GM19240 (cell line): ENCODE results near the gene DNAI7.

Source experiments
- DNase-seq: peaks from one replicate; pipeline ENCODE4 v3.0.0; 2011; ENCODE audit warnings: low spot score; ENCODE audit not compliant: insufficient read length

The DNAI7 gene

DNA sequence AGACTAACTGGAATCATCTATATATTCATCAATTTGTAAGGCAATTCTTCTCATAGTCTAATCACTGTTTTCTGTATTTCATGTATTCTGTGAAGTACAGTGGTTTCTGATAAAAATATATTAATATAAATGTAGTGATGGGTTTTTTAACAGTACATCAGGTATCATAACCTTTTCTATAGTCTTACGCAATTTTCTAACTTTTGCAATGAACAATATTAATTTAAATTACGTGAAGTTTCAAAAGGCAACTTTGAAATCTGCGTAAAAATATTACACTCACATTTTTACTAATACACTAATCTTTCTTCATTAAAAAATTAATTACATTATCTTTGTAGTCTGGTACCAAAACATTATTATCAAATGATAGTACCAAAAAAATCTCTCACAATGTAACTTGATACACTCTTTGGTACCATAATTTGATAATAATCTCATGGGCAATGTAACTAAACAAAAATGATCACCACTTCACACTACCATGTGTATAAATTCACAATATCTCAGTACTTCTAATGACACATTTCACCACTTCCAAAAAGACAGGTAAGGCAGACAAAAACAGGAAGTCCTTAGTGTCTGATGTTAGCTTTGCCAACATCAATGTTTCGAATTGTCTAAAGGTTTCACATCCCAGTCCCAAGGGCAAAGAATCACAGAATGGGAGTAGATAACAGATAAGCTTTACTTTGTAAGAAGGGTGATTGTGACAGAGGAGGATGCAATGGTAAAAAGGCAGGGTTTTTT, 8.7 kb downstream of the DNAI7 start:
- no peak for DNase-seq

GRCh38 chr12:25184132-25184531, 10.8 kb downstream of the DNAI7 start:
- no peak for DNase-seq

DNA sequence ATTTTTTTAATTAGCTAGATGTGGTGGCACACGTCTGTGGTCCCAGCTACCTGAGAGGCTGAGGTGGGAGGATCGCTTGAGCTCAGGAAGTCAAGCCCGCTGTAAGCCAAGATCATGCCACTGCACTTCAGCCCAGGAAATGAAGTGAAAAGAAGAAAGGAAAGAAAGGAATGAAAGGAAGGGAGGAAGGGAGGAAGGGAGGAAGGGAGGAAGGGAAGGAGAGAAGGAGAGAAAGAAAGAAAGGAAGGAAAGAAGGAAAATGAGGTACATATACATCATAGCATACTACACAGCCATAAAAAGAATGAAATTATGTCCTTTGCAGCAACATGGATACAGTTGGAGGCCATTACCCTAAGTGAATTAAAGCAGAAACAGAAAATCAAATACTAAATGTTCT, 12.2 kb downstream of the DNAI7 start:
- no peak for DNase-seq

GRCh38 chr12:25162866-25163265, 32.1 kb downstream of the DNAI7 start:
- DNase-seq: no peak

DNA sequence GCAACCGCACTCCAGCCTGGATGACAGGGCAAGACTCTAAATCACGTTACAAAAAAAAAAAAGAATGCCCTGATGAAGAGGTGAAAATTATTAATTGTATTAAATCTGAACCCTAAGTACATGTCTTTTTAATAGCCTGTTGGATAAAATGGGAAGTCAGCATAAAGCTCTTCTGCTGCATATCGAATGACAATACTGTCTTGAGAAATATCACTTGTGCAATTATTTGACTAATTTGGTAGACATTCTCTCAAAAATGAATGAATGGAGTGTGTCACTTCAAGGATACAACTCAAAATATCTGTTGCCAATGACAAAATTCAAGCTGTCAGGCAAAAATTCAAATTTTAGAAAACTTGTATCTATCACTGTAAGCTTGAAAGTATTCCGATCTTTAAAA, 38.9 kb downstream of the DNAI7 start:
- no peak for DNase-seq

DNA sequence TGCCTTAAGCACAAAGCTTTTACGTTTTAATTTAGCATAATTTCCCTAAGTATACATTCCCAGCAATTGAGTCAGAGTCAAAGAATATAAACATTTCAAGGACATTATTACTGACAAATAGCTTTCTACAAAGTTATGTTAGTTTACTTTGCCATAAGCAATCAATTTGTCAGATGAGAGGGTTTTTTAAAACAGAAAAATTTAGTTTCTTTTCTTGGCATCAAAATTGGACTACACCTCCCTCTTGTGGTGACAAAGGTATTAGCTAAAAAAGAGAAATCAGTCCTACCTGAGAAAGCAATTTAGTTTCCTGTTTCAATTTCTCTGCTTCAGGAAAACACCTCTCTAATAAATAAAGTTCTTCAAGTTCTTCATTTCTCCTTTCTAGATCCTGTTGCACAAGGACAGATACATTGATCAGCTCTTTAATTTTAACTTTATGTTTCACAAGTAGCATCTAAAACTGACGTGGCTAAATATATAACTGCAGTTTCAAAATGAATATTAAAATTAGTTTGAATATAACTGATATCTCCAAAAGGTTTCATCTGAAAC, 39.9 kb downstream of the DNAI7 start:
- DNase-seq: peak; percentile 11

DNA sequence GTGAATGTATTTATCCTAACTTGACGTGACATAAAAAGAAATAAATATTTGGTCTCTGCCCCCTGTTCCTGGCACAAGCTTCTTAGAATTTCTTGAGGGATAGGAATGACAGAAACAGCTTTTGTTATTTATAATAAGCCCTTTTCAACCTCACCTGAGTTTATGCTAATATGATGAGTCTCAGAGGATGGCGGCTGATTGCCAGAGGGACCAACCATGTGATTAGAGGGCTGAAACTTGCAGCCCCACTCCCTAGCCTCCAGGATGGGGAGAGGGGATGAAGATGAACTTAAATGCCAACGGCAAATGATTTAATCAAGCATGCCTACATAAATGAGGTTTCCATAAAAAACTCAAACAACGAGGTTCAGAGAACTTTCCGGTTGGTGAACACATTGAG, 42.9 kb downstream of the DNAI7 start:
- no peak for DNase-seq

- DNase-seq: no peak
Measured at GRCh38 chr12:25151476-25151875, 43.5 kb downstream of the DNAI7 start.

DNA sequence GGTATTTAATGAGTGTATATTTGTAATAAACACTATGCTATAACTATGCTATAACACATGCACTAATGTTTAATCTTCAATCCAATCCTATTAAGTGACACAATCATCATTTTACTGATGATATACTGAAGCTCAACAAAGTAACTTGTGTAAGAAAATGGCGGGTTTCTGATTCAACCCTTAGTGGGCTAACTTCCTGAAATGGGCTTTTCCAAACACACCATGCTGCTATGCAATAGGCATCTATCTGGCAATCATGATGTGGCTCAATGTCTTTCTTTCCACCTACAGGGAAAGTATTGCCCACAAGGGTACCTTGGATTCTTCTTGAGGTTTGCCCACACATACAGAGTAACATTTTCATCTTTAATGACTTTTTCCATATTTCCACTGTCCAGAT, 48.3 kb downstream of the DNAI7 start:
- no peak for DNase-seq

DNA sequence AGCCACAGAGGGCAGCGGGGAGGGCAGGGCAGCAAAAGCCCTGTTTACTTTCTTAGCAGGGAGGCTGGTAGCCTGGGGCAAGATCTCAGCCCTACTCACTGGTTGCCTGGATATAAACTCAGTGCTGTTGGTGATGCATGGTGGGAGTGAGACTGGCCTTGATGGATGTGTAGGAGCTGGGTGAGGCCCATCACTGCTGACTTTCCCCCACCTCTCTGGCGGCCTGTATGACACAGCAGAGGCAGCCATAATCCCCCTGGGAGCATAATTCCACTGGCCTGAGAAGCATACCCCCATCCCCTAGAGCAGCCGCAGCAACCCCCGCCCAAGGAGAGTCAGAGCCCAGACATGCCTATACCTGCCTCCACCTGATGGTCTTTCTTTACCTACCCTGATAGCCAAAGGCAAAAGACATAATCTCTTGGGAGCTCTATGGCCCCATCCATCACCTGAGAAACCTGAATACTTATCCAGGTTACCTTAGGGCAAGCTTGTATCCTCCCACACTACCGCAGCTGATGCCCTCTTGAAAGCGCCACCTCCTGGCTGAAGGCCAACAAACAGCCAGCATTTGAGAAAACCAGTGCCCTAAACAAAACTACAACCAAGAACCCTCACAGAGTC, 59.3 kb downstream of the DNAI7 start:
- DNase-seq: no peak

- no peak for DNase-seq
Measured at GRCh38 chr12:25131270-25131669, 63.7 kb downstream of the DNAI7 start.

DNA sequence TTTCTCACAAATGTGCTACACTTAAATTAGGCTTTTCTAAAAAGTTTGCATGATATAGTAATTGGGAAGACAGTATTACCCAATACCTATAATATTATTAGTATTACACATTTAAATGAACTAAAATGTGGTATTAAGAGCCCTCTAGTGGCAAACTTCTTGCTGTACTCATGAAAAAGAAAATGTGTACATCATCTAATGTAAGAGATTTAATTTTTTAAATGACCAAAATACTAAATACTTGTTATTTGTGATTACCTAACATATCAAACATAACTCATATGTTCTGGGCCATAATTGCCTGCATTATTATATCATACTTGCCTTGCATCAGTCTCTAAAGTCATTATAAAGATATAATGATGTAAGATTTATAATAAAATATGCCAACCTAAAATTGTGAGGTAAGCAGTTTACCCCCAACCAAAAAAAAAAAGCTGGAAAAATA, 64.2 kb downstream of the DNAI7 start:
- DNase-seq: no peak

DNA sequence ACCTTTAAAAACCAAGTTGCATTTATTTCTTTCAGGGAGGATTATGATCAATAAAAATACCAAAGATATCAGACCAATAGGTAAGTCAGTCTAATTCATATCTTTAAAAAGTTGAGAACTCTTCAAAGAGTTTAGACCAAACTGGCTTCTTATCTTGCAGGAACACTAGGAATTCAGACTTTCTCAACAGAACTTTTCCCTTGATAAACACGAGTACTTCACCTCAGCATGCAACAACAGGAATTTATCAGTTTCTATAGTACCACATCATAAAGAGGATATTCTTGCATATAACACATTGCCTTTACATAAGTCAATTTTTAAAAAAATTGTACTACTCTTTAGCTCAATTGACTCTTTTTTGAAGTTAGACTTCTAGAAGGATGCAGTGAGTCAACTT, 68.2 kb downstream of the DNAI7 start:
- DNase-seq: no peak

DNA sequence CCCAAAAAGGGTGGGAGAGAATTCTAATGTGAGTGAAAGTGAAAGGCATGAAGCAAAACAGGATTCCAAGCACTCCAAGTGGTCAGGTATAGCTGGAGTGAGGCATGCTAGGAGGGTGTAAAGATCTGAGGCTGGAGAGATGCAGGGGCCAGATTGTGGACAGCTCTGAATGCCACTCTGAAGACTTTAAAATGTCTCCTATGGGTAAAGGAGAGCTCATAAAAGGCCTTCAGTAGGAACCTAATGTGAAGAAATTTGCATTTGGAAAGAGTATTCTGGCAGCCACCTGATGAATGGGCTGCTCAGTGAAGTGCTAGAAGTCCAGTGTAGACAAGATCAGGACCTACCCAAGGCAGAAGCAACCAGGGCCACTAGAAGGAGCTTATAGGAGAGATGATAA, 68.9 kb downstream of the DNAI7 start:
- DNase-seq: no peak

DNA sequence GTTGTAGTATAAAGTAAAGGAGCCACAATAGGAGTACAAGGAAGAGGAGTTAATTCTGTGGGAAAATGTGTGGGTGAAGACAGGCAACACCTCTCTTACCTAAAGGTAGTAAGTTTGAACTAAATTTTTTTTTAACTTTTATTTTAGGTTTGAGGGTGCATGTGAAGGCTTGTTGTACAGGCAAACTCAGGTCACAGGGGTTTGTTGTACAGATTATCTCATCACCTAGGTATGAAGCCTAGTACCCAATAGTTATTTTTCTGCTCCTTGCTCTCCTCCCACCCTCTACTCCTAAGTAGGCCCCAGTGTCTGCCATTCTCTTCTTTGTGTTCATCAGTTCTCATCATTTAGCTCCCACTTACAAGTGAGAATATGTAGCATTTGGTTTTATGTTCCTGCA, 70.5 kb downstream of the DNAI7 start:
- DNase-seq: no peak

- DNase-seq: no peak
Measured at GRCh38 chr12:25123126-25123525, 71.8 kb downstream of the DNAI7 start.

GRCh38 chr12:25121916-25122315, 73.0 kb downstream of the DNAI7 start:
- no peak for DNase-seq

DNA sequence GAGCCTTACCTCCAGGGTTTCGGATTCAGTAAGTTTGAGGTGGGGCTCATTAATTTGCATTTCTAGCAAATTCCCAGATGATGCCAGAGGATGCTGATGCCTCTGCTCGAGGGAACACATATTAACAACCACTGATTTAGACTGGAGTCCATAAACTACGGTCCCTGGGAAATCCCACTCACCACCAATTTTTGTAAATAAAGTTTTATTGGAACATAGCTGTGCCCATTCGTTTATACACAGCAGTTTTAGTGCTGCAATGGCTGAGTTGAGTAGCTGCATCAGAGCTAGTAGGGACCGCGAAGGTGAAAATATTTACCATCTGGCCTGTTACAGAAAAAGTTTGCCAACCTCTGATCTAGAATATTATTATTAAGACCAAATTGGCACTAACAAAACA, 73.8 kb downstream of the DNAI7 start:
- DNase-seq: no peak

DNA sequence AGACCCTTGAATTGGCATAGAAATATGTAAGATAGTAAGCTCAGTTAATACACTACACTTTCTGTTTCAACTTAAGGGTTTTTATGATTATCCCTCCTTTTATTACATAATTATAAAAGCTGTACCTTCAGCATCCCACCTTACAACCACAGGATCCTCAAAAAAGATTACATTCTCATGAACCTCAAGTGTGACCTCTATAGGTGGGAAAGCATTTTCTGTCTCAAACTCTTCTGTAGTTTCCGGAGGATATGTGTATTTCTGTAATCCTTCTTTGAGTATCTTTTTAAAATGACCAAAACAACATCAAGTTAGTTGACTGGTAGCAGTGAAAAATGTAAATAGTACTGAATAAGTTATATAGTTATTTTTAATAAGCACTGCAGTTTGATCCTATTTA, 75.9 kb downstream of the DNAI7 start:
- no peak for DNase-seq

DNA sequence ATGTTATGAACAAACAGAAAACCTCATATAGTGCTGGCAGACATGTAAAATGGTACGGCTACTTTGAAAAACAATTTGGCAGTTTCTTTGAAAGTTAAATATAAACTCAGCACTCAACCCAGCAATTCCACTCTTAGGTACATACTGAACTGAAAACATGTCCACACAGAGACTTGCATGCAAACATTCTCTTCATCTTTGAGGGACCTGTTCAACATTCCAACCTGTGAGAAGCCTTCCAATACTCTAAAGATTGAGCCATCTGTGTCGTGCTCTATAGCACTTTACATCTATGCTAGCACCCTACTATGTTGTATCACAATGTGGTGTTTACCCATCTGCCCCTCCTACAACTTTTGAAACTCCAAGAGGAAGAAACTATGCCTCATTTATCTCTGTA, 79.3 kb downstream of the DNAI7 start:
- no peak for DNase-seq

GRCh38 chr12:25113651-25114050, 81.3 kb downstream of the DNAI7 start:
- no peak for DNase-seq

DNA sequence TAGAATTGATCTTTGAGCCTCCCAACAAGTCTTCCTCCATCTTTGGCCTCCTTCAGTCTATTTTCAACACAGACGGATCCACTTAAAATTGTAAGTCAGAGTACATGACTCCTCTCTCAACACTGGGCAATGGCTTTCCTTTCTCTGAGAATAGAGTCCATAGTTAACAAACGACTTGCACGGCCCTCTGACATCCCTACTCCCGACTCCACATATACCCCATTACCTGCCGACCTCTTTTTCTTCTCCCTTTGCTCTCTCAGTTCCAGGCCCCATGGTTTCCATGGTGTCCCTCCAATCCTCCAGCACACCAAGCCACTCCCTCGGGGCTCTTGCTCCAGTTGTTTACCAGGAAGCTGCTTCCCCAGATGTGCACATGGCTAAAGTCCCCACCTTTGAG, 84.7 kb downstream of the DNAI7 start:
- no peak for DNase-seq

DNA sequence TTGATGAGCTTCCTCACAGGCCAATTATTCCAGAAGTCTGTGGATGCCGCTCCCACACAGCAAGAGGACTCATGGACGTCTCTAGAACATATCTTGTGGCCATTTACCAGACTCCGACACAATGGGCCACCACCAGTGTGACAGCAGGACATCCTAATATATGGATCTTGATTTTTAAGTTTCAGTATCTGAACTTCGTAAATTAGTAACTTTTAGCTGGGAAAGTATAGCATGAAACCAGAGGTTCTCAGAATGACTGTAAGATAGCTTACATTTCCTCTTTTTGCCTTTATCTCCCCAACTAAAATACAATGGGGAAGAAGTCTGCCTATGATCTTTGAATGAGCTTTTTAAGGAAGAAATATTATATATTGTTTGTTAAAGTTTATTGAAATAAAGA, 87.0 kb downstream of the DNAI7 start:
- DNase-seq: peak; percentile 15
